K562 (cell line): Measurements from ENCODE around the gene TMC2. TPM values are rescaled to one million over a fixed set of nuclear protein-coding genes. Genes with fewer than 3 reads are reported as not detected.

Experiments used
- ATAC-seq: fragments of 200-7000 bp; cut with Tn5 transposase; 3 replicates; pipeline ENCODE4 v1.9.1; 2020; ENCODE audit warnings: moderate library complexity
- BruUV-seq: library from RNA; stranded (reverse); fragments of 400-500 nt; replicated peaks from 2 replicates; lab custom pipeline; 2021; lab: Mats Ljungman, UMichigan
- CTCF ChIA-PET: fragments of 300-600 bp; formaldehyde crosslinking; extraction: SDS; loops from one replicate; lab custom pipeline; 2021; ENCODE audit warnings: low intra/inter-chr PET ratio; lab: Yijun Ruan, JAX
- POLR2A ChIA-PET: fragments of 300-600, 350-650 bp; sonication (Branson Sonifier 250); formaldehyde crosslinking; extraction: SDS; loops from one replicate; lab custom pipeline; 2021; ENCODE audit warnings: antibody characterized with exemption, inconsistent platforms; lab: Yijun Ruan, JAX
- DNase-seq, 4 experiments: peaks; one replicate each; pipeline versions ENCODE4 v3.0.0 to v3.0.0-alpha.2; 2011 to 2018; ENCODE audit warnings: low spot score in 3 of 4, mixed read lengths in 3 of 4; ENCODE audit errors: extremely low read depth in 1 of 4
- FAIRE-seq: peaks from 2 replicates; lab custom pipeline; 2011; peaks lifted over from hg19 to GRCh38; lab: Jason Lieb, UNC
- H2AFZ ChIP-seq: 2 replicates; pipeline ENCODE4 v1.6.0; 2011; ENCODE audit warnings: low read depth, low read length, control low read depth, inconsistent platforms
- H3K27ac ChIP-seq: fragments of 200-600 bp; 3 replicates; pipeline ENCODE4 v1.8.0; 2011; ENCODE audit warnings: low read depth, mild to moderate bottlenecking, control low read depth, inconsistent platforms, low read length, moderate library complexity, mixed read lengths; ENCODE audit errors: extremely low read depth
- H3K27me3 ChIP-seq, 2 experiments: fragments of 300-600 bp in 1 of 2; 2 replicates in 1 of 2; 3 replicates in 1 of 2; pipeline versions ENCODE4 v1.6.0 to v1.8.0; 2011; ENCODE audit warnings: inconsistent platforms in 2 of 2, low read length in 2 of 2, mild to moderate bottlenecking in 1 of 2, mixed read lengths in 1 of 2, moderate library complexity in 1 of 2; ENCODE audit not compliant: control insufficient read depth in 2 of 2, insufficient read depth in 2 of 2
- H3K36me3 ChIP-seq: fragments of 300-600 bp; 3 replicates; pipeline ENCODE4 v1.8.0; 2011; ENCODE audit warnings: mild to moderate bottlenecking, low read length, inconsistent platforms; ENCODE audit not compliant: control insufficient read depth, insufficient read depth
- H3K4me1 ChIP-seq, 2 experiments: fragments of 200-600 bp in 1 of 2; replicated peaks in 1 of 2; 2 replicates in 1 of 2; 3 replicates in 1 of 2; pipeline versions ENCODE4 v1.5.1 to v1.8.0; 2011; ENCODE audit warnings: inconsistent platforms in 2 of 2, low read length in 2 of 2, mild to moderate bottlenecking in 1 of 2, mixed read lengths in 1 of 2, moderate library complexity in 1 of 2; ENCODE audit not compliant: control insufficient read depth in 2 of 2, insufficient read depth in 2 of 2
- H3K4me2 ChIP-seq: 2 replicates; pipeline ENCODE4 v1.6.1; 2011; ENCODE audit warnings: low read length, control low read depth, inconsistent platforms, mixed read lengths; ENCODE audit not compliant: insufficient read depth
- H3K4me3 ChIP-seq: fragments of 200-600 bp; sonication (generic), shearing (Covaris generic); 2 replicates; pipeline ENCODE4 v1.5.1; 2016; ENCODE audit warnings: control low read depth, inconsistent platforms
- H3K79me2 ChIP-seq: fragments of 200-600 bp; 3 replicates; pipeline ENCODE4 v1.8.0; 2011; ENCODE audit warnings: low read length, inconsistent platforms; ENCODE audit not compliant: control insufficient read depth, insufficient read depth
- H3K9ac ChIP-seq, 2 experiments: 2 replicates each; pipeline versions ENCODE4 v1.6.0 to v1.6.1; 2011; ENCODE audit warnings: low read depth in 2 of 2, low read length in 2 of 2, control low read depth in 1 of 2, inconsistent platforms in 1 of 2, mild to moderate bottlenecking in 1 of 2, mixed read lengths in 1 of 2; ENCODE audit not compliant: insufficient read depth in 1 of 2
- H3K9me1 ChIP-seq: one replicate; pipeline ENCODE4 v1.6.0; 2011; ENCODE audit warnings: inconsistent platforms, mild to moderate bottlenecking, low read length, moderate library complexity; ENCODE audit not compliant: control insufficient read depth, insufficient read depth
- H3K9me3 ChIP-seq: replicated peaks from 2 replicates; pipeline ENCODE4 v1.5.1; 2011; ENCODE audit warnings: low read depth, low read length, inconsistent platforms; ENCODE audit not compliant: control insufficient read depth, insufficient read depth
- H4K20me1 ChIP-seq: replicated peaks from 2 replicates; pipeline ENCODE4 v1.6.1; 2011; ENCODE audit warnings: low read length, inconsistent platforms, mixed read lengths; ENCODE audit not compliant: control insufficient read depth, insufficient read depth
- BRCA1 ChIP-seq, 2 experiments: fragments of 450-650 bp in 1 of 2; sonication (generic) in 1 of 2; formaldehyde crosslinking in 1 of 2; IDR thresholded peaks; 2 replicates each; pipeline versions ENCODE4 v1.5.0 to v1.6.1; 2017 to 2020; ENCODE audit warnings: mild to moderate bottlenecking in 1 of 2, missing genetic modification reagents in 1 of 2
- FOXM1 ChIP-seq, 2 experiments: fragments of 450-650 bp in 1 of 2; sonication (generic) in 1 of 2; formaldehyde crosslinking in 1 of 2; IDR thresholded peaks; 2 replicates each; pipeline versions ENCODE4 v1.6.1 to v1.9.0; 2017 to 2022; ENCODE audit warnings: low read depth in 2 of 2, mild to moderate bottlenecking in 2 of 2, missing genetic modification reagents in 1 of 2, moderate library complexity in 1 of 2
- FUS ChIP-seq: fragments of 200-400 bp; formaldehyde crosslinking; optimal IDR thresholded peaks from 2 replicates; pipeline ENCODE3; 2017; ENCODE audit warnings: low read depth, low read length
- GABPA ChIP-seq: fragments of 200-800 bp; sonication (Bioruptor generic); conservative IDR thresholded peaks from 2 replicates; pipeline ENCODE4 v1.6.1; 2016; ENCODE audit warnings: low read depth, missing genetic modification characterization, missing compliant biosample characterization
- HDGF ChIP-seq: fragments of 450-650 bp; IDR thresholded peaks from 2 replicates; pipeline ENCODE4 v1.6.1; 2016
- HNRNPH1 ChIP-seq: fragments of 200-400 bp; formaldehyde crosslinking; optimal IDR thresholded peaks from 2 replicates; pipeline ENCODE3; 2017; ENCODE audit warnings: low read depth, mild to moderate bottlenecking, low read length, moderate library complexity
- KDM2B ChIP-seq: fragments of 250-450 bp; sonication (Bioruptor Pico); IDR thresholded peaks from 2 replicates; pipeline ENCODE4 v1.8.0; 2021; ENCODE audit warnings: mild to moderate bottlenecking, moderate library complexity
- L3MBTL2 ChIP-seq: fragments of 450-650 bp; IDR thresholded peaks from 2 replicates; pipeline ENCODE4 v1.6.1; 2016; ENCODE audit warnings: mild to moderate bottlenecking, moderate library complexity
- PRMT5 ChIP-seq: sonication (generic); formaldehyde crosslinking; IDR thresholded peaks from 2 replicates; pipeline ENCODE4 v1.5.0; 2020; ENCODE audit warnings: missing genetic modification reagents
- PRPF4 ChIP-seq: fragments of 200-400 bp; formaldehyde crosslinking; IDR thresholded peaks from one replicate; pipeline ENCODE4 v1.6.1; 2017; ENCODE audit warnings: low read length, low read depth, mild to moderate bottlenecking; ENCODE audit not compliant: insufficient read depth, poor library complexity, severe bottlenecking
- SAP30 ChIP-seq: fragments of 200-600 bp; sonication (generic); IDR thresholded peaks from 2 replicates; pipeline ENCODE4 v1.6.1; 2012; ENCODE audit warnings: borderline replicate concordance, low read depth, mild to moderate bottlenecking, moderate library complexity, low read length, control low read depth, inconsistent platforms; ENCODE audit not compliant: insufficient read depth, poor library complexity, severe bottlenecking
- SRF ChIP-seq, 2 experiments: fragments of 250-450, 450-650 bp in 1 of 2; sonication (Bioruptor Pico) in 1 of 2; sonication (generic) in 1 of 2; formaldehyde crosslinking; IDR thresholded peaks; 2 replicates each; pipeline versions ENCODE4 v1.5.0 to v1.5.1; 2020 to 2022; ENCODE audit warnings: mild to moderate bottlenecking in 1 of 2, missing genetic modification reagents in 1 of 2
- ZZZ3 ChIP-seq: fragments of 450-650 bp; IDR thresholded peaks from 2 replicates; pipeline ENCODE4 v1.6.1; 2016; ENCODE audit warnings: antibody characterized with exemption, mild to moderate bottlenecking, moderate library complexity
- WGBS: fragments of 100-300 bp; shearing (Covaris generic); methylation state at CpG from one replicate; pipeline ENCODE4 v1.1.6; 2016; ENCODE audit warnings: low coverage, mixed read lengths; ENCODE audit not compliant: insufficient coverage; ENCODE audit errors: missing lambda C conversion rate; 5-methylcytosine and 5-hydroxymethylcytosine counted together
- in situ Hi-C: fragments of 300-500 bp; cut with MboI; formaldehyde crosslinking; loops from 4 replicates; pipeline ENCODE4 v1.15.0; 2018; ENCODE audit warnings: inconsistent platforms, mixed read lengths
- intact Hi-C: fragments of 100-400 bp; cut with micrococcal nuclease; formaldehyde crosslinking; loops from 2 replicates; pipeline ENCODE4 v1.14.2; 2022
- polyA plus RNA-seq, 8 experiments: library from polyadenylated mRNA; depleted of rRNA in 4 of 8; stranded (reverse) in 5 of 8; unstranded in 3 of 8; fragments of >200 nt; fragmentation: Nextera tagmentation in 2 of 8; fragmentation: Illumina TruSeq in 1 of 8; extraction: Ambion mirVana in 2 of 8; extraction: Trizol in 1 of 8; gene quantifications; 2 replicates each; pipeline versions ENCODE4 v1.2.1 to v1.2.3, GENCODE V29; 2011 to 2014; ENCODE audit warnings: inconsistent platforms in 1 of 8, missing spikeins in 1 of 8
- total RNA-seq, 7 experiments: library from RNA; depleted of rRNA in 6 of 7; stranded (reverse); fragments of >200 nt in 6 of 7; fragmentation: Illumina TruSeq in 2 of 7; extraction: Trizol in 2 of 7; gene quantifications; 2 replicates each; pipeline versions ENCODE4 v1.2.1 to v1.2.3, GENCODE V29; 2011 to 2021; ENCODE audit warnings: low replicate concordance in 1 of 7
- TF ChIP-seq, protein P1 (sequence below): sonication (generic); formaldehyde crosslinking; IDR thresholded peaks from 2 replicates; pipeline ENCODE4 v1.9.0; 2022; ENCODE audit warnings: mild to moderate bottlenecking, missing genetic modification reagents
- TF ChIP-seq, protein P2 (sequence below): sonication (generic); formaldehyde crosslinking; IDR thresholded peaks from 2 replicates; pipeline ENCODE4 v1.8.0; 2023; ENCODE audit warnings: mild to moderate bottlenecking, missing genetic modification reagents
- TF ChIP-seq, protein P3 (sequence below), 2 experiments: IDR thresholded peaks; 2 replicates each; pipeline ENCODE4 v1.6.1; 2011; ENCODE audit warnings: borderline replicate concordance in 1 of 2, control low read depth in 1 of 2, low read depth in 1 of 2, low read length in 1 of 2, mild to moderate bottlenecking in 1 of 2, mixed read lengths in 1 of 2, moderate library complexity in 1 of 2; ENCODE audit not compliant: insufficient read depth in 1 of 2, insufficient read length in 1 of 2, poor library complexity in 1 of 2, severe bottlenecking in 1 of 2; ENCODE audit errors: extremely low read depth in 1 of 2

Gene TMC2
- total and polyA plus RNA-seq, 9 of the 15 experiments (the other 6 are each of a cell fraction or from before 2014, with no cell fraction given) = not detected

DNA sequence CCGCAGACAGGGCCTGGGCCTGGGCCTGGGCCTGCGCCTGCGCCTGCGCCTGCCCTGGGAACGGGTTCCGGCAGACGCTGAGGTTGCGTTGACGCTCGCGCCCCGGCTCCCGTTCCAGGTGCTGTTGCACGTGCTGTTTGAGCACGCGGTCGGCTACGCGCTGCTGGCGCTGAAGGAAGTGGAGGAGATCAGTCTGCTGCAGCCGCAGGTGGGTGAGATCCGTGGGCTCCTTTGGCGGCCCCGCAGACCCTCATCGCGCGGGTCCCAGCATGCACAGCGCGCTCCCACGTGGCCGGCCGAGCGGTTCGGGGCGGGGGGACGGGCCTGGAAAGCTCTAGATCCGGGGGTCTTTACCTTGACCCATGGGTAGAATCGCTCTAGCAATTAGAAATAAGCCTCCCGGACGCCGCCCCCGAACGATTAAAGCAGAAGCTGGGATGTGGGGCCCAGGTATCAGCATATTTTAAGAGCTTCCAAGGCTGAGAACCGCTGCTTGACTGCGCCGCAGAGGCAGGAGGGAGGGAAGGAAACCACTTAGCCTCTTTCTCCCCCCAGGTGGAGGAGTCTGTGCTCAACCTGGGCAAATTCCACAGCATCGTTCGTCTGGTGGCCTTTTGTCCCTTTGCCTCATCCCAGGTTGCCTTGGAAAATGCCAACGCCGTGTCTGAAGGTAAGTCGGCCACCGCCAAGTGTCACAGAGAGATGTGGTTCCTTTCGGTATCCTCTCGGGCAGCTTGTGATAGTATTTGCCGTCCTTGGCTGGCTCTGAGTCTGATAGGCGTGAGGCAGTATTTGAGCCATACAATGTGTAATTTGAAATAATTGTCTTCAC lies 116.6 kb downstream of the TMC2 start:
- Histone ChIP-seq H3K27ac (peak overlapping the region; percentile 80), H3K79me2 (peaks cover 60% of the 10 kb centered on the region), H3K9me1 (peaks cover 15% of the 10 kb centered on the region), H3K9me3 (no peaks in the 10 kb centered on the region), H3K36me3 (peaks cover 53% of the 10 kb centered on the region), H3K4me3 (peak overlapping the region; percentile 70), H3K4me2 (peak overlapping the region; percentile 97), H3K27me3 (no peaks in the 10 kb centered on the region), H4K20me1 (peaks cover 34% of the 10 kb centered on the region), H3K9ac (peak overlapping the region; percentile 94 to 99), H2AFZ (0 out of 2 replicates have a peak overlapping the region, but pooled peaks have one; percentile 45), H3K4me1 (peaks cover 19 to 22% of the 10 kb centered on the region in 2 experiments; a peak in 4 of 5 replicates)
- peak in 2 of 4 experiments; percentile 30 to 52 for DNase-seq
- TSS peak; percentile 42 for BruUV-seq
- intact Hi-C loops (loop anchor here (5.0 kb wide), 2 partner anchors 126 to 186 kb away; no protein-coding TSS in a partner anchor), in situ Hi-C loops (no loop called here)
- under 1% methylated on average over 45 of the region's 56 CpGs for WGBS
- POLR2A ChIA-PET = interaction anchor here (0.6 to 4.1 kb wide), 19 partner anchors 9 to 499 kb away, joined by 3 to 46 read pairs (median 3); partner anchors contain the start of genes IDH3B and SNRPB
- no peak for FAIRE-seq
- CTCF ChIA-PET = interaction anchor here (1.2 kb wide), 1 partner anchor 100 kb away, joined by 3 read pairs; no protein-coding TSS in a partner anchor
- peak; percentile 70 for ATAC-seq
- TF ChIP-seq HDGF = no peak
- no peak for TF ChIP-seq BRCA1 (IDR thresholded peaks at IDR 0.05)
- TF ChIP-seq BRCA1 (CRISPR knock-in tag; IDR thresholded peaks at IDR 0.05) = no peak
- no peak for TF ChIP-seq KDM2B (CRISPR knock-in tag)
- no peak for TF ChIP-seq GABPA (tag)
- TF ChIP-seq HNRNPH1 = peak; percentile 35
- peak; percentile 86 for TF ChIP-seq L3MBTL2
- TF ChIP-seq PRPF4 = peak; percentile 21
- no peak for TF ChIP-seq ZZZ3
- TF ChIP-seq, protein P1, sequence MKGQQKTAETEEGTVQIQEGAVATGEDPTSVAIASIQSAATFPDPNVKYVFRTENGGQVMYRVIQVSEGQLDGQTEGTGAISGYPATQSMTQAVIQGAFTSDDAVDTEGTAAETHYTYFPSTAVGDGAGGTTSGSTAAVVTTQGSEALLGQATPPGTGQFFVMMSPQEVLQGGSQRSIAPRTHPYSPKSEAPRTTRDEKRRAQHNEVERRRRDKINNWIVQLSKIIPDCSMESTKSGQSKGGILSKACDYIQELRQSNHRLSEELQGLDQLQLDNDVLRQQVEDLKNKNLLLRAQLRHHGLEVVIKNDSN = peak; percentile 89
- TF ChIP-seq PRMT5 (CRISPR knock-in tag) = no peak
- TF ChIP-seq, protein P2, sequence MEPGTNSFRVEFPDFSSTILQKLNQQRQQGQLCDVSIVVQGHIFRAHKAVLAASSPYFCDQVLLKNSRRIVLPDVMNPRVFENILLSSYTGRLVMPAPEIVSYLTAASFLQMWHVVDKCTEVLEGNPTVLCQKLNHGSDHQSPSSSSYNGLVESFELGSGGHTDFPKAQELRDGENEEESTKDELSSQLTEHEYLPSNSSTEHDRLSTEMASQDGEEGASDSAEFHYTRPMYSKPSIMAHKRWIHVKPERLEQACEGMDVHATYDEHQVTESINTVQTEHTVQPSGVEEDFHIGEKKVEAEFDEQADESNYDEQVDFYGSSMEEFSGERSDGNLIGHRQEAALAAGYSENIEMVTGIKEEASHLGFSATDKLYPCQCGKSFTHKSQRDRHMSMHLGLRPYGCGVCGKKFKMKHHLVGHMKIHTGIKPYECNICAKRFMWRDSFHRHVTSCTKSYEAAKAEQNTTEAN (CRISPR knock-in tag) = 0 out of 2 replicates have a peak, but pooled peaks have one; percentile 37
- TF ChIP-seq SAP30 = peak; percentile 86
- TF ChIP-seq, protein P3, sequence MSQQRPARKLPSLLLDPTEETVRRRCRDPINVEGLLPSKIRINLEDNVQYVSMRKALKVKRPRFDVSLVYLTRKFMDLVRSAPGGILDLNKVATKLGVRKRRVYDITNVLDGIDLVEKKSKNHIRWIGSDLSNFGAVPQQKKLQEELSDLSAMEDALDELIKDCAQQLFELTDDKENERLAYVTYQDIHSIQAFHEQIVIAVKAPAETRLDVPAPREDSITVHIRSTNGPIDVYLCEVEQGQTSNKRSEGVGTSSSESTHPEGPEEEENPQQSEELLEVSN (IDR thresholded peaks at IDR 0.05; ENCODE audit: borderline replicate concordance in 1 of 2, extremely low read depth in 1 of 2, insufficient read depth in 1 of 2, insufficient read length in 1 of 2, low read depth in 1 of 2, low read length in 1 of 2, poor library complexity in 1 of 2, severe bottlenecking in 1 of 2) = peak; percentile 6 to 34
- 0 out of 4 replicates have a peak, but pooled peaks of 1 of the 2 experiments have one; percentile 3 for TF ChIP-seq SRF (CRISPR knock-in tag; IDR thresholded peaks at IDR 0.05)
- no peak for TF ChIP-seq FOXM1 (IDR thresholded peaks at IDR 0.05; ENCODE audit: low read depth)
- 0 out of 2 replicates have a peak, but pooled peaks have one; percentile 3 for TF ChIP-seq FOXM1 (CRISPR knock-in tag; IDR thresholded peaks at IDR 0.05; ENCODE audit: low read depth)
- TF ChIP-seq FUS = peak; percentile 17
